Measurements from ENCODE around the gene UNC13B.

DNA sequence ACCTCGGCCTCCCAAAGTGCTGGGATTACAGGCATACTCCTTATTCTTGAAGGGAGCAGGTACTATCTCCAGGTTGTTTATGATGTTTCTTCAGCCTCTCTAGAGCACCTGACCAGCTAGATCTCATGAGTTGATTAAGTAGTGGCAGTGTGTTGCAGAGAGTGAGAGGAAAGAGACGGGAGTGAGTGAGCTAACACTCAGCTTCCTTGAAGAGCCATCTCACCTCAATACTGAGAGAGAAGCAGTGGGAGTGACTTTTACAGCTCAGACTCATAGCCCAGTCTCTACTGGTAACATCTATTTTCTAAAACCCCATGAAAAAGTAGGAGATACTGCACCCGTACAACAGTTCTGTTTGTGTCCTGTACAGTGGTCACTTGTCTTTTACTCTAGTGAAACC lies 284.2 kb downstream of the UNC13B start:
- TF ChIP-seq, protein P1, sequence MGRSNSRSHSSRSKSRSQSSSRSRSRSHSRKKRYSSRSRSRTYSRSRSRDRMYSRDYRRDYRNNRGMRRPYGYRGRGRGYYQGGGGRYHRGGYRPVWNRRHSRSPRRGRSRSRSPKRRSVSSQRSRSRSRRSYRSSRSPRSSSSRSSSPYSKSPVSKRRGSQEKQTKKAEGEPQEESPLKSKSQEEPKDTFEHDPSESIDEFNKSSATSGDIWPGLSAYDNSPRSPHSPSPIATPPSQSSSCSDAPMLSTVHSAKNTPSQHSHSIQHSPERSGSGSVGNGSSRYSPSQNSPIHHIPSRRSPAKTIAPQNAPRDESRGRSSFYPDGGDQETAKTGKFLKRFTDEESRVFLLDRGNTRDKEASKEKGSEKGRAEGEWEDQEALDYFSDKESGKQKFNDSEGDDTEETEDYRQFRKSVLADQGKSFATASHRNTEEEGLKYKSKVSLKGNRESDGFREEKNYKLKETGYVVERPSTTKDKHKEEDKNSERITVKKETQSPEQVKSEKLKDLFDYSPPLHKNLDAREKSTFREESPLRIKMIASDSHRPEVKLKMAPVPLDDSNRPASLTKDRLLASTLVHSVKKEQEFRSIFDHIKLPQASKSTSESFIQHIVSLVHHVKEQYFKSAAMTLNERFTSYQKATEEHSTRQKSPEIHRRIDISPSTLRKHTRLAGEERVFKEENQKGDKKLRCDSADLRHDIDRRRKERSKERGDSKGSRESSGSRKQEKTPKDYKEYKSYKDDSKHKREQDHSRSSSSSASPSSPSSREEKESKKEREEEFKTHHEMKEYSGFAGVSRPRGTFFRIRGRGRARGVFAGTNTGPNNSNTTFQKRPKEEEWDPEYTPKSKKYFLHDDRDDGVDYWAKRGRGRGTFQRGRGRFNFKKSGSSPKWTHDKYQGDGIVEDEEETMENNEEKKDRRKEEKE (IDR thresholded peaks at IDR 0.05; ENCODE audit: borderline replicate concordance in 1 of 2, control insufficient read depth in 1 of 2, low read depth in 2 of 2, low read length in 1 of 2), result no peak
- TF ChIP-seq ZC3H11A (IDR thresholded peaks at IDR 0.05; ENCODE audit: low read depth, low read length), result no peak
